NAMALWA (cell line): ENCODE data around the gene DDTL.

Experiments
- DNase-seq: peaks from one replicate; pipeline ENCODE4 v3.0.0-alpha.2; 2015; ENCODE audit warnings: low spot score

The DDTL gene

DNA sequence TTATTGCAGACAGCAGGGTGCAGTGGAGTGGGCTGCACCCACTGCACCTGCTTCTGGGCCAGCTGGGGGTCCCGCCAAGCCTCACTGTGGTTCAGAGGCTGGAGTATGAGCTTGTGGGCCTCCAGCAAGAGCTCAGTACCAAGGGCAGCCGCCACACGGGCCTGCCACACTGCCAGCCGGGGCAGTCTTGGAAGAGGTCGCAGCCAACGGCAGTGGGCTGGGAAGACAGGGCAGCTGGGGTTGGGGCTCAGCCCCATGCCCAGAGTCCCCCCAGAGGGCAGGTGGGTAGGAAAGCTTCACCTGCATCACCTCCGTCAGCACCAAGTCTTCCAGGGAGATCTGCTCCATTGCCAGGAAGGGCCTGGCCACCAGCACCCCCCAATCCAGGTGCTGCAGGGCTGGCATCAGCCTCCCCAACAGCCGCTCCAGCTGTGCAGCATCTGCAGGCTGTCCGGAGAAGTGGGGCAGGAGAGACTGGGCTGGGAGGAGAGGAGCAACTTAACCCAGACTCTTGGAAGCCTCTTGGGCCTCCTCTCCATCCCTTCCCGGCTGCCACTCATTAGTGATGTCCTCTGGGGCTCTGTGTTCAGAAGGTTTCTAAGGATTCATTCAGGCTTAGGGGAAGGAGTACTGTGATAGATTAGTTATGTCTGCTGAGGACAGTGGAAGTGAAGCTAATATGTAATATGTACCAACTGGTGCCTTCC, 39.7 kb downstream of the DDTL start:
- DNase-seq: no peak

DNA sequence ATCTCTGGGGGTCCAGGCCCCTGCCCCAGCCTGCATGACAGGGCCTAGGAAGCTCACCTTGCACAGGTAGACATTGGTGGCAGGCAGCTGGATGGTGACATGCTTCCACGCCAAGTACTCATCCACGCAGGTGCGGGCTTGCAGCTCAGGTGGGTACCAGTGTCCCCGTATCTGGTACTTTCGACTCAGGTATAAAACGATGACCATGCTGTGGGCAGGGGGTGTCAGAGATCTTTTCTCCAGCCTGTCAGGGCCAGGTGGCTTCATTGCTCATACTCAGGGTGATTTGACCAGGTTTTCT, 40.2 kb downstream of the DDTL start:
- no peak for DNase-seq

DNA sequence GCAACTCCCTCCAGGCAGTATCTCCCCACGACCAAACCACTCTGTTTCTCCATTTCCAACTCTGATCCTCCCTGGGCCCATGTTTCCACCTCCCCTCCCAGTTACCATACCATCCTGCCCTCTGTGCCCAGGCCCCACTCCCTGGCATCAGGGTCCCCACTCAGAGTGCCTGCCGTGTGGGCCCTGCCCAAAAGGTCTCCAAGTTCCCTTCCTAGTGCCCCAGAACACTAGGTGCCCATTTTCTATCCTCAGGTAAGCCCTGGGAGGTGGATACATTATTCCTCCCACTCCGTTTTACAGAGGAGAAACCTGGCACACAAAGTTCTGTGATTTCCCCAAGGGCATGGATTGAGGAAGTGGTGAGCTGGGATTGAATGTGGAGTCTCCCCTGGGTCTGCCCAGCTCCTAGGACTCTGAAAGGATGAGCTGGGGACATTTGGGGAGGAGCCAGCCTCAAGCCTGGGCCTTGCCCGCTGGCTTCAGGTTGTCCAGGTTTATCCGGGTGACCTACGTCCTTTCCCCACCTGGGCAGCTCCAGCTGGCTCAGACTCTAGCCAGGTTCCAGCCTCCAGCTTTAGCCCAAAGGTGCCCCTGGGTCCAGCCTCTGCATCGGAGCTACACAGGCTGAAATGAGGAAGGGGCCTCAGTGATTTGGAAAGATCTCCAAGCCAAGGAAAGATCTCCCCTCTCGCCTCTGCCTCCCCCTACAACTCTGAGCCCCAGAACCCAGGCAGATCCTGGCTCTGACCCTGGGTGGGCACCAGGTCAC, 40.7 kb downstream of the DDTL start:
- DNase-seq: no peak

DNA sequence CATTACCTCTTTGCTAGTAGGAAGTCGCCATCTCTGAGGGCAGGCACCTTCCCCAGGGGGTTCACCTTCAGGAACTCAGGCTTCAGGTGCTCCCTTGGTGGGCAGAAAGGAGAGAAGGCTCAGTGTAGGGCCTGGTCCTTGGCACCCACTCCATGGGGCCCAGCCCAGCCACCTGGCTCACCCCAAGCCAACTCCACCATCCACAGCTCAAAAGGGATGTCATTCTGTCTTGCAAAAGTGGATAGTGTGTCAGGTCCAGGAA, 41.3 kb downstream of the DDTL start:
- DNase-seq: no peak

GRCh38 chr22:24008381-24009226, 41.9 kb downstream of the DDTL start:
- no peak for DNase-seq

- DNase-seq: peak; percentile 19
These were observed 42.7 kb downstream of the DDTL start for GRCh38 chr22:24009227-24010017.

DNA sequence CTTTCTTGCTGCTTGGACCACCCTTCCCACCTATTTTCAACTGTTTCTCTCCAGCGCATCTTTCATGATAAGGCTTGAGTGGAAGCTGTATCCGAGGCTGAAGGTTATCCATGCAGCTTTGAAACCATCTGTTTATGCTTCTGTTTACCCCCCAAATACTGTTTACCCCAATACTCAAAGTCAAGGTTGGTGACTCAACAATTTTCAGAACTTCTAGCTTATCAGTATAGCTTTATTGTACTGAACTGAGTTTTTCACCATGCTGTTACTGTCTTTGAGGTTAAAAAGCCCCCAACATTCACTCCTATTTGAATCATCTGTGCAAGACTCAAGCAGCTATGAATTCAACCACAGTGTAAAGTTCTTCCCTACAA, 43.3 kb downstream of the DDTL start:
- no peak for DNase-seq

- DNase-seq: no peak
These were observed 45.0 kb downstream of the DDTL start for GRCh38 chr22:24011735-24012068.

- no peak for DNase-seq
These were observed 49.5 kb downstream of the DDTL start for GRCh38 chr22:24016156-24016555.

GRCh38 chr22:24021304-24021703, 54.6 kb downstream of the DDTL start:
- DNase-seq: no peak
